ENCODE results near the gene HSD17B14.
A peak's percentile ranks its signal among the peaks of the same experiment; 100 is the strongest.

The HSD17B14 gene

DNA sequence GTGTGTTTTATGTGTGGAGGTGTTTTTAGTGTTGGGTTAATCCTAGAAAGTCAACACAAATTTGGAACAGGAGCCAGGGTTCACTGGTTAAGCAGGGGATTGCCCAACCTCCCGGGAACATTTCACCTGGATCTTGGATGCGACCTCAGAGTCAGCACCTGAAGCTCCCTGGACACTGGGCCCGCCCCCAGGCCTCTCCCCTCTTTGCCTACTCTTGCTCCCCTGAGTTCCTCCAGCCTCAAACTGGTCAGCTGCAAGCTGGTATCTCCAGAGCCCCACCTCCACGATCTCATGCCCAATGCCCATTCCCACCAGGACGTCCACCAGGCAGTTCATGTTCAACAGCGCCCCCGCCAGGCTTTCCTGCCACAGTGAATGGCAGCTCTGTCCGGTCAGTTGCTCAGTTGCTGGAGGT lies 9.7 kb downstream of the HSD17B14 start:
- no peak for DNase-seq (ENCODE audit: low read depth)

DNA sequence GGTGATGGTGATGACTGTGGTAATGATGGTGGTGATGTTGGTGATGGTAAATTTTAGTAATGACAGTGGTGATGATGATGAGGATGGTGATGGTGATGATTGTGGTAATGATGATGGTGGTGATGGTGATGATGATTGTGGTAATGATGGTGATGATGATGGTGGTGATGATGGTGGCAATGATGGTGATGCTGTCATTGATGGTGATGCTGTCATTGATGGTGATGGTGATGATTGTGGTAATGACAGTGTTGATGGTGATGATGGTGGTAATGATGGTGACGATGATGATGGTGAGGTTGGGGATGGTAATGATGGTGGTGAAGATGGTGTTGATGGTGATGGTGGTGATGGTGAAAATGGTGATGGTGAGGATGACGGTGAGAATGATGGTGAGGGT lies 13.8 kb downstream of the HSD17B14 start:
- DNase-seq (ENCODE audit: low read depth): no peak

GRCh38 chr19:48821633-48822032 lies 14.7 kb downstream of the HSD17B14 start:
- no peak for DNase-seq (ENCODE audit: low read depth)

DNA sequence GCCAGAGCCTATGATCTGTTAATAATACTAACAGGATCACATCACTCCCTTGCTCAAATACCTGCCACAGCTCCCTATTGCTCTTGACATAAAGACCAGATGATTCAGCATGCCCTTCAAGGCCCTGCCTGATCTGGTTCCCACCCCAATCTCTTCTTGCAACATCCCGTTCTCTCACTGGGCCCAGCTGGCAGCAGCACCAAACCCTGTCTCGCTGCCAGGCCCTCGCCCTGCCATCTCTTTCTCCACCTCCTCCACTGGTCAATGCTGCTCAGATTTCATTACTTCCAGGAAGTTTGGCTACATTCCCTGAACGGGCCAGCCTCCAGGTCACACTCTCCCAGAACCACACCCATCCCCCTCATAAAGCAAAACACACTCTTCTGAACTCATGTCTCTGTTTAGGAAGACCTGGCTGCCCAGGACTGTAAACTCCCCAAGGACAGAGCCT lies 16.9 kb downstream of the HSD17B14 start:
- peak; percentile 99 for DNase-seq (ENCODE audit: low read depth)

GRCh38 chr19:48818234-48818820 lies 18.0 kb downstream of the HSD17B14 start:
- DNase-seq (ENCODE audit: low read depth): no peak

- no peak for DNase-seq (ENCODE audit: low read depth)
These were observed 18.6 kb downstream of the HSD17B14 start for GRCh38 chr19:48817585-48818124.

GRCh38 chr19:48815870-48816501 lies 20.3 kb downstream of the HSD17B14 start:
- DNase-seq (ENCODE audit: low read depth): peak; percentile 21

DNA sequence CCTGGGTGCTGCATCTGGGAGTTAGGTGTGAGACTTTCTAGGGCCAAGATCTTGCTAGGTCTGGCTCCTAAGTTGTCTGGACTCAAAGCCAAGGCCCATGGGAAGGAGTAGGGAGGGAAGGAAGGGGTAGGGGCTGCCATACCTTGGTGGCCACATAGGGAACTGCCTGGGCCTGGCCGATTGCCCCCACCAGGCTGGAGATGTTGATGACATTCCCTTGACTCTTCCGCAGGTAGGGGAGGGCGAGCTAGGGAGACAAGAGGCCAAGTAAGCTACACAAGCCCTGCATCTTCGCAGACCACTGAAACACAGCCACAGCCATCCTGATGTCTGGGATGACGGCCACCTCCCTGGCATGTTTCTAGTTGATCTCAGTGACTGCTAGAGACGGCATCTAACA lies 21.4 kb downstream of the HSD17B14 start:
- no peak for DNase-seq (ENCODE audit: low read depth)

DNA sequence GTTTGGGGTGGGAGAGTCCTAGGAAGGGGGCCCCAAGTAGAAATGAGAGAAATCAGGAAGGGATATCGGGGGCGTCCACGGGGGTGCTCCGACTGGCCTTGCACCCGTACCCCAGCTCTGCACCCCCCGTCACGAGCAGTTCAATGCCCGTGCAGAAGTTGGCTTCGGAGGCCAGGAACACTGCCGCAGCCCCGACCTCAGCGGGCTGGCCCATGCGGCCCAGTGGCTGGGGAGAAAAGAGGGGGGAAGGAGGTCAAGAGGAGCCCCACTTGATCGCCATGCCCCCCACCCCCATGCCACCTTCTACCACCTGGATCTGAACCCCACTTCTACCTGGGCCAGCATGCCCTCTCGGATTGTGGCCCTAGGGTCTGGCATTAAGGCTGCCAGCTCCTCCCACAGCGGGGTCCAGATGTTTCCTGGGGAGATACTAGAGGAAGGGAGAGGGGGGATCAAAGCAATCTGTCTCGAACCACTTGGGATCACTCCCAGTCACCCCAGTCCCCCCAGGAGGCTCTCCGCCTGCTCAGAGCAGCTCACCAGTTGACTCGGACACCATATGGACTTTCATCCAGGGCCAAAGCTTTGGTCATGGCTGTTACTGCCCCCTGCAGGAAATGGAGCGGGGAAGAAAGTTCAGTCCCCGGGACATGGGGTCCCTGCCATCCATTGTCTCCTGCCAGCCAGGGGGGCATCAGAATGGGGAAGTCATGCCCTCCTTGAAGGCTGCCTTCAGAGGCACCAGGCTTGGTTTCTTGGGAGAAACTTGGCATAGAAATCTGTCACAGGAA lies 23.0 kb downstream of the HSD17B14 start:
- no peak for DNase-seq (ENCODE audit: low read depth)

GRCh38 chr19:48812094-48812929 lies 24.0 kb downstream of the HSD17B14 start:
- DNase-seq (ENCODE audit: low read depth): peak; percentile 83

DNA sequence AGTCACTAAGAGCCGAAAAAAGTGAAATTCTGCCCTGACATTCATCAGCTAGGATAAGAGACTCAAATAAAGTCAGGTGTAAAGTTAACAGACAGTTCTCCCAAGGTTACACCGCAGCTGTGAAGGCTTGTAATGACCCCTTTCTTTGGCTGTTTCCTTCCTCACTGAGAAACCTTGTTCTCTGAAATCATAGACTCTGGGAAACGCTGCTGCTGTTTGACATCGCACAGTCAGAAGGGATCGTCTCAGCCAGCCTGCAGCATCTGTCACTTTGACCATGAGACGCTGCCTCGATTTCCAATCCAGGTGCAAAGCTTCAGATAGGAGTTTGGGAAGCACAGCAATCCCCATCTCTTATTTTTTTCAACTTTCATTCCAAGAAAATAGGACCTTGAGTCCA lies 26.1 kb downstream of the HSD17B14 start:
- DNase-seq (ENCODE audit: low read depth): no peak

DNA sequence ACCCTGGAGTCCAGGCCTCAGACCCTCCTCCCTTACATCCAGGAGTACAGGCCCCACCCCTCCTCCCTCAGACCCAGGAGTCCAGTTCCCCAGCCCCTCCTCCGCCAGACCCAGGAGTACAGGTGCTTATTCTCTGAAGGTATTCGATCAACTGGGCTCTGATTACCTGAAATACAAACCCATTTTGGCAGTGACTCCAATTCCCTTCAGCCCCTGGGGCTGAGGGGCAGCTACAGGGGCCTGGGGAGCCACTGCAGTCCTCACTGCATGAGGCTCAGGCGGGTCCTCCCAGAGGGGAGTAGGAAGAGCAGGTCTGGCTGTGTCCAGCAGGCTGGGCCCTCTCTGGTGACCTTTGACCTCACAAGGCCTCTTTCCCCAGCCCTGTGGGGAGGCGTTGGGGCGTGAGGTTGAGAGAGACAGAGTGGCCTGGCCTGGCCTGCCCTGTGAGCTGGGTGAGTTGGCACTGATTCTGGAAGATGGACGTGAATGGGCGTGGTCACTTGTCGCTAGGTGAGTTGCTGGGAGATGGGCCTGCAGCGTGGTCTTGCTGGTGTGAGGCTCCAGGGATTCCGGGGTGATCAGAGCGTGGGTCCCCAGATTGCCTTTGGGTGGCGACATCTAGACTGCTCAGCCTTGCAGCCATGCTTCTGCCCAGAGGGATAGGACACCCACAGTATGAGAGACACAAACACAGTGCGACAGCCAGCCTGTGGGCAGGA lies 28.5 kb downstream of the HSD17B14 start:
- DNase-seq (ENCODE audit: low read depth): no peak

GRCh38 chr19:48806818-48807589 lies 29.3 kb downstream of the HSD17B14 start:
- no peak for DNase-seq (ENCODE audit: low read depth)

- DNase-seq (ENCODE audit: low read depth): peak; percentile 13
These were observed 29.8 kb downstream of the HSD17B14 start for GRCh38 chr19:48806518-48806817.

GRCh38 chr19:48805452-48805851 lies 30.8 kb downstream of the HSD17B14 start:
- DNase-seq (ENCODE audit: low read depth): no peak

DNA sequence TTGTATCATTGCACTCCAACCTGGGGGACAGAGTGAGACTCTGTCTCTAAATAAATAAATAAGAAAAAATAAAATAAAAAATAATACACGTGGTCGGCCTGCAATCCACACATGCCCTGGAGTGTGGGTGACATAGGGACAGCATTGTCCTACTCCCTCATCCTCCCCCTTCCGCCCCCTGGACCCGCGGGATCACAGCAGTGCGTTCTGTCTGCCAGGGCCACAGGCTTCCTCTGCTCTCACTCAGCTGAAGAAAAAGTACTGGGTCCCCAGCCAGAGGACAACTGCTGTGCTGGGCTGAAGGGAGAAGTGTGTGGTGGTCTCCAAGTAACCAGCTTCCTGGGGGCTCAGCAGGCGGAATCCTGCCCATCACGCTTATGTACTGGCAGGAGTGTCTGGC lies 31.8 kb downstream of the HSD17B14 start:
- DNase-seq (ENCODE audit: low read depth): no peak

DNA sequence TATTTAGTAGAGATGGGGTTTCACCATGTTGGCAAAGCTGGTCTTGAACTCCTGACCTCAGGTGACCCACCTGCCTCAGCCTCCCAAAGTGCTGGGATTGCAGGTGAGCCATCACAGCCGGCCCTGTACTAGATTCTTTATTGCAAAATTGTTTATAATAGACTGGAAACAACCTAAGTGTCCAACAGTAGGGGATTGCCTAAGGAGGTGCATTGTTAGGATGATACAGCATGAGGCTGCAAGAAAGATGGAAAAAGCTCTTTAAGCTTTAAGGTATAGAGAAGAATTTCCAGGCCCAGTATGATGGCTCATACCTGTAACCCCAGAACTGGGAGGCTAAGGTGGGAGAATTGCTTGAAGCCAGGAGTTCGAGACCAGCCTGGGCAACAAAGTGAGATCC lies 33.7 kb downstream of the HSD17B14 start:
- DNase-seq (ENCODE audit: low read depth): no peak

DNA sequence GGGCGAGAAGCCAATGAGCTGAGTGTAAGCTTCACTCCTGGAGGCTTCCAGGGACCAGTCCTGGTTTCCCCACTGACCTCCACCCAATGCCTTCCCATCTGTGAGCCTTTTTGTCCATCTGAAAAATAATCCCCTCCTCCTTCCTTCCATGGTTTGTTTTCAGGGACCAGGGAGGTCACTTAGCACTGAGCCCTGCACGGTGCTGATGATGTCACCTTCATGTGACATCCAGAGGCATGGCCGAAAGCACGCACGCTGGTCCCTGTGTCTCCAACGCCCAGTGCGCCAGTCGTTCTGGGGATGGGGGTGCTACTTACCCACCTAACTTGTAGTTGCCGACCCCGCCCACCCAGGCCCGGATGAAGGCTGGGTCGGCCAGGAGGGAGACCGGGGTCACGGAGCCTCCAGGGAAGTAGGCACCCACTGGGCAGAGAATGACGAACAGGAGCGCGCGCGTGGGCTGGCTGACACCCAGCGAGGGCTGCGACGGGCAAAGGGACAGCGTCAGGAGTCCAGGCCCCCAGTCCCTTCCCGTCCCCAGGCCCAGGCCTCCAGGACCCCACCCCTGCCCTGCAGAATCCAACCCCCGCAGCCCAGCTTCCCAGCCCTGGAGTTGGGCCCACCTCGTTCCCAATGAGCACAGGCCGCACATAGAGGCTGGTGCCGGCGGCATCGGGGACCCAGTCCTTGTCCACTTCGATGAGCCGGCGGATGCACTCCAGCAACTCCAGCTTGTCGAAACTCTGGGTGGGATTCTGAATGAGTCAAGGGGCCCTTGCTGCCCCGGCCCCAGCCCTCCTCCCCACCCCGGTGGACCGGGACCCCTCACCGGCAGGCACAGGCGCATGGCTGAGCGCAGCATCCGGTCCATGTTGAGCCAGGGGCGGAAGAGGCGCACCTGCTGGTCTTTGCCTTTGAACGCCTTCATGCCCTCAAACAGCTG lies 36.7 kb downstream of the HSD17B14 start:
- DNase-seq (ENCODE audit: low read depth): no peak

GRCh38 chr19:48798937-48799336 lies 37.4 kb downstream of the HSD17B14 start:
- DNase-seq (ENCODE audit: low read depth): peak; percentile 11

DNA sequence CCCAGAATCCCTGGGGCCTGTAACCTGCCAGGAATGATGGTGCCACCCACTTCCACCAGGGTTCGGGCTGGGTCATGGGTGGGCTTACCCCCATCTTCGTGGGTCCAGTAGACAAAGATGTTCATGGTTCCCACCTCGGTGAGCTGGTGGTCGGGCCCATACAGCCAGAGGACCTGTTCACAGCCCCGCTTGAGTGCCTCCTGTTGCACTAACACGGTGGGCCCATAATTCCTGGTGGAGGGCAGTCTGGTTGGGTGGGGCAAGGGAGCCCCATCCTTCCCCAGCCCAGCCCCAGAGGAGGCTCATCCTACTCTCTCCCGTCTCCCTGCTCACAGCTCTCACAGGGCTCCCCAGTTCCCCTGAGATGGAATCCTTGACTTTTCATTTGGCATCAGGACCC lies 39.2 kb downstream of the HSD17B14 start:
- no peak for DNase-seq (ENCODE audit: low read depth)

Measured in fibroblast of gingiva (primary cell).